PC-9 (cell line): ENCODE measurements around the gene ACTG1.
"Not testable (repeated sequence)": the region's sequence is repeated elsewhere in the genome, so short reads cannot be mapped to it uniquely, and the experiment has no call there.

Experiments
- CTCF ChIP-seq: fragments of 200-600 bp; sonication (generic); conservative IDR thresholded peaks from 2 replicates; pipeline ENCODE4 v1.6.1; 2017; ENCODE audit warnings: mixed run types, antibody characterized with exemption, mild to moderate bottlenecking, moderate library complexity
- EZH2 ChIP-seq: fragments of 200-600 bp; sonication (generic); IDR thresholded peaks from 2 replicates; pipeline ENCODE4 v1.8.0; 2017; ENCODE audit warnings: antibody characterized with exemption, low read depth

- not testable (repeated sequence) for TF ChIP-seq CTCF, EZH2
These were observed 19.4 kb upstream of the ACTG1 start for GRCh38 chr17:81531998-81532404.
